GM19043 (cell line): ENCODE results near the gene LTK.

ENCODE experiments used
- ATAC-seq: cut with Tn5 transposase; IDR thresholded peaks from one replicate; pipeline ENCODE4 v1.9.1; 2021; ENCODE audit warnings: low read depth; ENCODE audit not compliant: unreplicated experiment

LTK gene

DNA sequence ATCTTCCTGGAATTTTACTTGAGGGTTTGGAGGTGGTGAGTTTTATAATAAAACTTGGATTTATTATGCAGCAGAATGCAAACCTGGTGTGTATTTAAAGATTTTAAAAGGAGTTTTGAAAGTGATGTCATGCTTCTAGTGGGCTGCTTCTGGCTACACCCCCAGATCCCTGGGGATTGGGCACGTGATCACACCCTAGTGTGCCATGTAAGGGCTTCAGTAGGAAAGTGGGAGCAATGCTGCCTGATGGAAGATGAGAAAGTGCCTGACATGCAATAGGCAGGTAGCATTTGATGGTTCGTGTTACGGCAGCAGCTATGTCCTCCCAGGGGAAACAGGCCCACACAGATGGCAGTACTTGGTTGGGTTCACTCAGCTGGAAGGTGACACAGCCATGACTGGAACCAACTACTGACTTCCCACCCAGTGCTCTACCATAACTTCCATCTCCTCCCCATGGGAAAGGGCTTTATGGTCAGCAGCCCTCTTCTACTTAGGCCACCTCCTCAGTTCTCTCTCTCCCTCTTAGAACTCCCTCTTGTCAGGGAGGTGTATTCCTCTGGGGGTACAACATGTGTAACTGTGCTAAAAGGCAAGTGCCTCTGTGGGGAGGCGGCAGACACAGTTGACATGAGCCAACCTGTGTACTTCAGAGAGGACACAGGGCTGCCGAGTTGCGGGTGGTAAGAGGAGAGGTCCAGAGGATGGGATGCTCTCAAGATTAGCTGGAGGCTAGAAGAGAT is 14.3 kb downstream of the LTK start:
- no peak for ATAC-seq

DNA sequence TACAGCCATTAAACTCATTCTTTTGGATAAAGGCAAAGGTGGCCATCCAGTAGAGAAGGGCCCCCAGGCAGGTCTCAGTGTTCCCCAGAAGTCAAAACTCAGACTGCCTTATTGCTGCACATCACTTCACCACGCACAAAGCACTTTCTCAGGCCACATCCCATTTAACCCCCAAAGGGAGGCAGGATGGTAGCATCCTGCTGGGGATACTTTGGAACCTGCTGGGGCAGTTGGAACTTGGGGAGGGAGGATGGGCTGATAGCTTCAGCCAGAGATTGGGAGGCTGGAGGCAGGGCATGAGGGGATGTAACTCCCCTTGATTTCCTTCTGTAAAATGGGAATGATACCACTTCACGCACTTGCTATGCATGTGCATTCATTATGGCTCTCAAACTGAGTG is 15.0 kb downstream of the LTK start:
- ATAC-seq, result no peak

DNA sequence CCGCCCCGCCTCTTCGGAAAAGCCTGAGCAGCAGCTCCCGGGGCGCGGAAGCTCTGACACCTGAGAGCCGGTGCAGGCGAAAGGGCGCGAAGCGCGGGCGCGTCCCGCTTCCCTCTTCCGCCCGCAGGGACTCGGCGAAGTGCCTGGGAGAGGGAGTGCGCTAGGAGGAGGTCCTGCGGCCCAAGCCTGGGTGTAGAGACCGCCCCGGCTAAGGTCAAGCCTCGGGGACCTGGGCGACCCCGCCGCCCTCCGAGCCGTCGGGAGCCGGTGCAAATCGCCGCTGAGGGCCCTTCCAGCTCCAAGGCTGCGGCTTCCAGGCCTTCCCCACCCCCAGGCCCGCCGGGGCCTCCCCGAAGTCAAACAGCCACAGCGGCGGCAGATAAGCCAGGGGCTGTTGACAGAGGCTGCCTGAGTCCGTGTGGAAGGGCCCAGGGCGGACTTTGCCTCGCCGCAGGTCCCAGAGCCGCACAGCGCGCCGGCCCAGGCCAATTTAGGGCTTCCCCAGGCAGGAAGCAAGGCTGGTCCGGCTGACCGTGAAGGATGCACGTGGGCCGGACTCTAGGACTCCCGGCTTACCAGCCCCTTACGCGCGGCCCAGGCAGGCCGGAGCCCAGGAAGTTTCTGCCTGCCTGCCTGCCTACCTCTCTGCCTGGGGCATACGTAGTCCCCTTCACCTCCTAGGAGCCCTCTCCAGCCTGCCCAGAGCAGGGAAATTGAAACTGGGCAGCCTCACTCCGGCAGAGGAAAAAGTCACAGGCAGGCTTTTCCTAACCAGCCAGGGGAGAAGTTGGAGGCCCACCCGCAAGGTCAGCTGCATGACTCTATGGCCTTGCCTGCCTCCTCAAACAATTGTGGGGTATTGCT is 17.7 kb downstream of the LTK start:
- no peak for ATAC-seq

DNA sequence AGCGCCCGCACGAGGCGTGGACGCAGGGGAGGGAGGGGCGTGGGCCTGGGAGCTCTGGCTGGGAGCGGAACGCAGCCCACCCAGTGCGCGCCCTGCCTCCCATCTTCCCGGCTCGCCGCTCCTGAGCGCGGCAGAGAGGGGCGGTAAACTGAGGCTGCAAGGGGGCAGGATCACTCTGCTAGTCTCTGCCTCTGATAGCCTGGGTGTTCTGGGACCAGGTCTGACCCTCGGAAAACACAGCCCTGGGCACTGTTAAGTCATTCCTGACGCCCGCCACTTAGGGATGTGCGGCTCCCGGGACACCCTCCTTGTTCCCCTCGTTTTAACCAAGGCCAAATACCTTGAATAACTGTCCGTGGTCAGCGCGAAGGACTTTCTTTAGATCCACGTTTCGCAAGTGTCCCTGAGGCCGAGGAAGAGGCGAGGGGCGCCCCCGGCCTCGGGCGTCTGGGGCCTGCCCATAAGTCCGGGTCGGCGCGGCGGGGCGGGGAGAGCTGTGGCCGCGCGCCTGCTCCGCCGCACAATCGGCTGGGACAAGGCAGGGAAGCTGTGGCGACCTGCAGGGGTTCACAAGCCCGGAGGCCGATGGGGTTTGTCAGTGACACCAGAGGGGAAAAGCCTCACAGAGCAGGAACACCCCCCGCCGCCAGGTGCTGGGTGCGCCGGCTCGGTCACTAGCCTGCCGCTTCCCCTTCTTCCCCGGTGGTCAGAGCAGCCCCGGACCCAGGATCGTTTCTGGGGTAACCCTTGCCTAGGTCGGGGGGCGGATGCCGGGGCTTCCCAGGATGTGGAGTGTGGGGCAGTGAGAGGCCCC is 18.5 kb downstream of the LTK start:
- no peak for ATAC-seq

DNA sequence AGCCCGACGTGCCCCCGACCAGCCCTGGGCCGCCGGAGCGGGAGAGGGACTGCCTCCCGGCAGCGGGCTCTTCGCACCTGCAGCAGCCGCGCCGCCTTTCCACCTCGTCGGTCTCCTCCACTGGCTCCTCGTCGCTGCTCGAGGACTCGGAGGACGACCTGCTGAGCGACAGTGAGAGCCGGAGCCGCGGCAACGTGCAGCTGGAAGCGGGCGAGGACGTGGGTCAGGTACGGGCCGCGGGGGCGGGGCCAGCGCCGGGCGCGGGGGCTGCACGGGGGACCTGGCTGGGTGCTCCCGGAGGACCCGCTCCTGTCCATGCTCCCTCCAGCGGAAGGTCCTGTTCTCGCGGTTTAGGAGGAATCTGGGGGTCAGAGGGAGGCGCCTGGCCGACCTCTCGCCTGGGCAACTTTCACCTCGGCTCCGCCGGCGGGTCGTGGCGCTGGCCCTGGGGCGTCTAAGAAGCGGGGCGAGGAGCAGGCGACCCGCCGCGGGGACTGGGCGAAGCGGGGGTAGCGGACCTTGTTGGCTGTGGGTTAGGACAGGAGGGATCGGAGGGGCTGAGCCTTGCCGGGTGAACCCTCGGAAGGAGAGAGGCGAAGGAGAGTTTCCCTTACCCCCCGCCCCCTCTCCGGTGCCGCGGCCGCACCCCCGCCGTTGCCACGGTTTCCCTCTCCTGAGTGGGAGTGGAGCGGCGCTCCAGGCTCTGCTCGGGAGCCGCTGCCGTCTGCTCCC is 19.3 kb downstream of the LTK start:
- no peak for ATAC-seq

- ATAC-seq, result no peak
These were observed 19.8 kb downstream of the LTK start for GRCh38 chr15:41493902-41494189.

- ATAC-seq, result no peak
These were observed 20.3 kb downstream of the LTK start, which contains the start of gene ITPKA for GRCh38 chr15:41493205-41493901. ITPKA (plus strand) TSS chr15:41493874; CDS start chr15:41493928, 54 bp downstream.

DNA sequence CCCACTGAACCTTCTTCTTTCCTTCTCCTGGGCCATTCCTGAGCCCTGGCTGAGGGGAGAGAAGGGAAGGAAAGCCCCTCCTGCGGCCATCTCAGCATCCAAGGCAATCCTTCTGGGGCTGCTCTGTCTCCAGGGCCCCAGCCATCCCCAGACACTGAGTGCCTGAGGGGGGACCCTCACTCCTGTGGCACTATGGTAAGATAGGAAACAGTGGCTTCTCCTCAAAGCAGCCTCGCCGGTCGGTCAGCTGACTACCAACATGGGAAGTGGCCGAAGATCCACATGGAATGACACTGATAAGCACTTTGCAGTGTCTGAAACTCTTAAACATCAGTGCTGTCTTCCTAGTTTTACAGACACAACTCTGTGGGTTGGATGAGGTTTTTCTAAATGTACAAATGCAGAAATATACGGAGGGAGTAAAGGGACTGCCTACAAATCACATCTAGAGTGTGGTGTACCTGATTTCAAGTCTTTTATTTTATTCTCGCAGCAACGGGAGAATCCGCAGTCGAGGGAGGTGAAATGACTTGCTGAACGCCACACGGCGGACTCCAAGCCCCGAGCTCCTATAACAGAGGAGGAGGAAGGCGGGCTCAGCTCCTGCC is 20.9 kb downstream of the LTK start:
- ATAC-seq, result no peak

DNA sequence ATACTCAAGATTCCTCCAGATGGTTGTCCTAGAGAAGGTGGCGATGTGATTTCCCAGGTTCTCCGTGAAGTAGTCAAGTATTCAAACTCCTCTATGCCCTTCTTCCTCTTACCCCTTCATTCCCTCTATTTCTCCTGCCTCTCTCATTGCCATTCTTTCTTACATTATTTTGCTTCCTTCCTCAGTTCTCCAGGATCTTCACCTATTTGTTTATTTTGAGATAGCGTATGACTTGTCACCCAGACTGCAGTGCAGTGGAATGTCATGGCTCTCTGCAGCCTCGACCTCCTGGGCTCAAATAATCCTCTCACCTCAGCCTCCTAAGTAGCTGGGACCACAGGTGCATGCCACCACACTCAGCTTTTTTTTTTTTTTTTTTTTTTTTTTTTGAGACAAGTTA is 21.7 kb downstream of the LTK start:
- no peak for ATAC-seq

- ATAC-seq, result no peak
These were observed 23.3 kb downstream of the LTK start for GRCh38 chr15:41490355-41490754.

DNA sequence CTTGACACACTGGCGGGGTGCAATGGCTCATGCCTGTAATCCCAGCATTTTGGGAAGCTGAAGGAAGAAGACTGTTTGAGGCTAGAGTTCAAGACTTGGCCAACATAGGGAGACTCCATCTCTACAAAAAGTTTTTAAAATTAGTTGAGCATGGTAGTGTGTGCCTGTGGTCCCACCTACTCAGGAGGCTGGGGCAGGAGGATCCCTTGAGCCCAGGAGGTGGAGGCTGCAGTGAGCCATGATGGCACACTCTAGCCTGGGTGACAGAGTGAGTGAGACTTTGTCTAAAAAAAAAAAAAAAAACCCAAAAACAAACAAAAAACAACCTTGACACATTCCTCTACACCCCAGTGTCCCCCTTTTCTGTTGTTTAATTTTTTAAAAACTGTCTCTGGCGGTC is 24.0 kb downstream of the LTK start:
- ATAC-seq, result no peak

DNA sequence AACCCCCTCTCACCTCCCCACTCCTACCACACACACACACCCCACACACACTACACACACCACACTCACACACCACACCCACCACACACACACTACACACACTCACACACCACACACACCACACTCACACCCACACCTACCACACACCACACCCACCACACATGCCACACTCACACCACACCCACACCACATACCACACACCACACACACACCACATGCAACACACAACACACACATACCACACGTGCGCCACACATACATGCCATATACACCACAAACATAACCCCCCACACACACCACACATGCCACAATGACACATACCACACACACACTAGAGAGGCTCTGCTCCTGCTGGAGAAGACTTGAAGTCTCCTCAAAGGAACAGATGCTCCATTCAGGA is 25.8 kb downstream of the LTK start:
- ATAC-seq, result no peak

DNA sequence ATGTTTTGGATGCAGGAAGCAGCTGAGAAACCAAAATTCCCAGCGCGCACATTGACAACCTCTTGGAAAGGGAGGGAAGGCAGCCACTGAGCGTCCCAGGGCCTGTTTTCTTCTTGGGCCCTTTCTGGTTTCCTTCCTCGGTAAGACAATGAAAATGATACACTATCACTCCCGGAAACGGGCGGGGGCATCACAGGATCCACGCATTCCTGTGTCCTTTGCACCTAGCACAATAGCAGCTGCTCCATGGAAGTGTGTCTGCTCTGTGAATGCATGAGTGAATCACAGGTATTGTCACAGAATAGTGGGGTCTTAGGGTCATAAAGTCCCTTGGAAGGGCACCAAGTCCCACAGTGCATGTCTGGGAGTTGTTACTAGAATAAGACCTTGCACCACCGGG is 26.2 kb downstream of the LTK start:
- ATAC-seq, result no peak

- ATAC-seq, result no peak
These were observed 27.3 kb downstream of the LTK start for GRCh38 chr15:41486286-41486685.

DNA sequence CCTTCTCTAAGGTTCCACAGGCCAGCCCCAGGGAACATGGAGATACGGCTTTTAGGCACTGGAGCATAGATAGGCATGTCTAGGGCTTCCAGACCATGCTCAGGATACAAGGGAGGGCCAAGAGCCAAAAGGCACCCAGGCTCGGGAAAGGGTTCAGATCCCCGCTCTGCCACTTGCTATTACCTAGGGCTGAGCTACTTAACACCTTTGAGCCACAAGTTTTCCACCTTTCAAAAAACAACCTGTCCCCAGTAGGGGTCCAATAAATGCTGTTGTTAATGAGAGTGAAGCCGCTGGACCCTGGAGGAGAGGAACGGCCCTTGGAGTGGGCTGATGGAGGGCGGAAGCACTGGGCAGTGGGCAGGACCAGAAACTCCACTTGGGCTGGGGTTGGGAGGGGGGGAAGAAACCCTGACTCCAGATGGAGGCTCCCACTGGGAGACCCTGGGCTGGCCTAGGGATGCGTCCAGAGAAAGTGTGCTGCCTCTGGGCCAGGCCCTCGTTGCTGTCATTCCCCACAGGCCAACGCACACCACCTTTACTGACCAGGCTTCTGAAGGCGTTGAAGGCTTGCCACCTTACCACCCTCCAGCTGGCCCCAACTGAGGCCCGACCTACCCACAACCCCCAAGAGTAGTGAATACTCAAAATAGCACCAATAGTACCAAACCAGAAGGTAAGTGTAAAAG is 28.5 kb downstream of the LTK start:
- no peak for ATAC-seq

DNA sequence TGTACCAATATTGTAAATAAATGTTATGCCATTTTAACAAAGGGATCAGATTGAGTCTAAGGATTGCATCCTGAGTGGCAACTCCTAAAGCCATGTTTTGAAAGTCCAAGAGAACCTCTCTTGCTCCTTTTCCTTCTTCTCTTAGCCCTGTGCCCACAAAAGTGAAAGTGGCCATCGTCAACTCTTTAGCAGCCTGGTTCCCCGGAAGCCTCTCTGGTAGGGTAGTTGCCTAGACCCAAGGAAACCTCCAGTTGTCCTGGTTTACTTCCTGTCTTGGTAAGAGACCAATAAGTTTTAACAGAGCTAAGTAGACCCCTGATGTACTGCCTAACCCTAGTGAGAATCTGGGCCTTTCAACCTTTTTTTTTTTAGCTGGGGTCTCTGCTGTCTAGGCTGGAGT is 30.1 kb downstream of the LTK start:
- no peak for ATAC-seq

GRCh38 chr15:41483115-41483514 is 30.5 kb downstream of the LTK start:
- ATAC-seq, result peak; percentile 66

- no peak for ATAC-seq
These were observed 31.3 kb downstream of the LTK start for GRCh38 chr15:41482110-41482877.
